ENCODE data around the gene GIMAP7.
"Not testable (repeated sequence)": the region's sequence is repeated elsewhere in the genome, so short reads cannot be mapped to it uniquely, and the experiment has no call there.

The GIMAP7 gene

GRCh38 chr7:150513758-150514157 is 914 bp upstream of the GIMAP7 start:
- no peak for DNase-seq (ENCODE audit: low spot score)

- no peak for DNase-seq (ENCODE audit: low spot score)
These were observed 826 bp downstream of the GIMAP7 start for GRCh38 chr7:150515248-150516147.

GRCh38 chr7:150516956-150517745 is 2.5 kb downstream of the GIMAP7 start:
- DNase-seq (ENCODE audit: low spot score), result no peak

- no peak for DNase-seq (ENCODE audit: low spot score)
These were observed 4.6 kb downstream of the GIMAP7 start for GRCh38 chr7:150519310-150519709.

GRCh38 chr7:150520145-150520544 is 5.5 kb downstream of the GIMAP7 start:
- no peak for DNase-seq (ENCODE audit: low spot score)

- DNase-seq (ENCODE audit: low spot score), result not testable (repeated sequence)
These were observed 8.3 kb downstream of the GIMAP7 start for GRCh38 chr7:150522931-150523330.

GRCh38 chr7:150524018-150524417 is 9.3 kb downstream of the GIMAP7 start:
- DNase-seq (ENCODE audit: low spot score), result no peak

GRCh38 chr7:150531704-150532103 is 17.0 kb downstream of the GIMAP7 start:
- DNase-seq (ENCODE audit: low spot score), result no peak

- DNase-seq (ENCODE audit: low spot score), result no peak
These were observed 23.6 kb downstream of the GIMAP7 start for GRCh38 chr7:150538259-150538658.

GRCh38 chr7:150553163-150553562 is 38.5 kb downstream of the GIMAP7 start:
- DNase-seq (ENCODE audit: low spot score), result no peak

- DNase-seq (ENCODE audit: low spot score), result no peak
These were observed 42.0 kb downstream of the GIMAP7 start for GRCh38 chr7:150556521-150557138.

- DNase-seq (ENCODE audit: low spot score), result no peak
These were observed 45.8 kb downstream of the GIMAP7 start for GRCh38 chr7:150560486-150560885.

GRCh38 chr7:150562919-150563318 is 48.2 kb downstream of the GIMAP7 start:
- DNase-seq (ENCODE audit: low spot score), result no peak

- DNase-seq (ENCODE audit: low spot score), result no peak
These were observed 49.3 kb downstream of the GIMAP7 start for GRCh38 chr7:150564006-150564405.

GRCh38 chr7:150564566-150564965 is 49.9 kb downstream of the GIMAP7 start:
- DNase-seq (ENCODE audit: low spot score), result no peak

GRCh38 chr7:150565239-150565638 is 50.6 kb downstream of the GIMAP7 start:
- DNase-seq (ENCODE audit: low spot score), result no peak

- no peak for DNase-seq (ENCODE audit: low spot score)
These were observed 51.5 kb downstream of the GIMAP7 start for GRCh38 chr7:150566123-150566522.

- DNase-seq (ENCODE audit: low spot score), result no peak
These were observed 51.9 kb downstream of the GIMAP7 start for GRCh38 chr7:150566572-150566971.

- DNase-seq (ENCODE audit: low spot score), result no peak
These were observed 52.5 kb downstream of the GIMAP7 start, which contains the start of gene GIMAP4 for GRCh38 chr7:150567169-150567568. GIMAP4 (plus strand) TSS chr7:150567390; CDS start chr7:150569902, 2,512 bp downstream.

- DNase-seq (ENCODE audit: low spot score), result no peak
These were observed 53.2 kb downstream of the GIMAP7 start for GRCh38 chr7:150567871-150568301.

- DNase-seq (ENCODE audit: low spot score), result no peak
These were observed 54.0 kb downstream of the GIMAP7 start for GRCh38 chr7:150568714-150569113.

- DNase-seq (ENCODE audit: low spot score), result no peak
These were observed 54.7 kb downstream of the GIMAP7 start for GRCh38 chr7:150569245-150569955.

All from D341Med (cell line).